ENCODE results near the gene UPF3A. TPM values are rescaled to one million over a fixed set of nuclear protein-coding genes. Genes with fewer than 3 reads are reported as not detected.

UPF3A gene
- polyA plus RNA-seq, 4 donors, result 90.6 to 162 (median 109) TPM

DNA sequence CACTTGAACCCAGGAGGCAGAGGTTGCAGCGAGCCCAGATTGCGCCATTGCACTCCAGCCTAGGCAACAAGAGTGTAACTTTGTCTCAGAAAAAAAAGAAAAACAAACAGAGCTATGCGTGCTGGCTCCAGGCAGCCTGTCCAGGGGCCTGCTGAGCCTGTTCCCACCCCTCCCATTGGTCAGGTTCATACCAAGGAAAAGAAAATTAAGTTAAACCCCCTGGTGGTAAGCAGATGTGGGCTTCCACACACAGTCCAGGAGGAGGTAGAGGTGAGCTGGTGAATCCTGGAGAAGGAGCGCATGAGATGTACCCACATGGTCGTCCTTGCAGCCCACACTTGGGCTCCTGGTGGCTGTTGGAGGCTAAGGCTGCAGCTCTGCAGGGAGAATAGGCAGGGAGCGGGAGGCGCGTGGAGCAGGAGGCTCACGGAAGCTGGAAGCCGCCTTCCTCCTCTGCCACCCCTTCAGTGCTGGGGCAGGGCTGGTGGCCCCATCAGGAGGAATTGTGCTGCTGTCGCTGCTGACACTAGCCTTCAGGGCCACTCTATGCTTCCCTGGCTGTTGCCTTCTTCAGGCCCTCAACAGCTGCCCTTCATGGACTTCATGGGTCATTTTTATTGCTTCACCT, 22.4 kb downstream of the UPF3A start:
- DNase-seq (ENCODE audit: low read depth in 4 of 4, low spot score in 3 of 4), result no peak

DNA sequence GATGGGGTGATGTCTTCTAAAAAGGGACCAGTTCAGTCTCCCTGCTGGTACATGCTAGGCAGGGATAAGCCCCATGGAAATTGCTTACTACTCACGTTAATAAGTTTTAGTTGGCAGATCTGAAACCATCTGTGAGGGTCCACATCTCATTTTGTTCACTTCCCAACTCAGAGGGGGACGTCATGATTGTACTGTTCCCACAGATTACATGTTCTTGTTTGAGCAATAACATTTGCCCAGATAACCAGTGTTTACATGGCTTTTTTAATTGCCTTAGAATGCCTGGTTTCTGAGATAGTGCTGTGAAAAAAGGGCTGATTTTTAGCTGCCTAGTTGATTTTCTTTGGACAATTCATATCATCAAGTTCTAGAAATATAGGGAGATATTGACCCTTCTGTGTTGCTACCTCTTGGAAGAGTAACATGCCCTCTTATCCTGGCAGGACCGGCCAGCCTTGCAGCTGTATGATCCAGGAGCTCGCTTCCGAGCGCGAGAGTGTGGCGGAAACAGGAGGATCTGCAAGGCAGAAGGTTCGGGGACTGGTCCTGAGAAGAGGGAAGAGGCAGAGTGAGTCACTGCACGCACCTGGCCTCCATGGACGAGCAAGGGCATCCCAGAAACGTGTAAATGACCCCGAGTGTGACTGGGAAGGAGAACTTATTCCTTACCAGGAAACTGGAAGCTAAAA, 23.1 kb downstream of the UPF3A start:
- no peak for DNase-seq (ENCODE audit: low read depth in 4 of 4, low spot score in 3 of 4)

DNA sequence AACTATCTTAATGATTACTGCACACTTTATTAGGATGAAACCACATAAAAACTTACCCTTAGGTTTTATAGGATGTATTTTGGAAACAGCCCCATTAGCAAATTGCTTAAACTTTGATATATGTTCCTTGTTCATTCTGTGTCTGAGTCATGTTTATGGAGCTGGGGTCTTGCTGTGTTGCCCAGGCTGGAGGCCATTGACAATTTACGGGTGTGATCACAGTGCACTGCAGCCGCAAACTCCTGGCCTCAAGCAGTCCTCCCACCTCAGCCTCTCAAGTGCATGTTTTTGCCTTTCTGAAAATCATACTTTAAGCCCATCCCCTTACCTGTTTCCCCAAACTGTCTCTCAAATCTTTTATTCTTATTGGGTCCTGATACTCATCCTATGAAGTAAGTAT, 27.7 kb downstream of the UPF3A start:
- no peak for DNase-seq (ENCODE audit: low read depth in 4 of 4, low spot score in 3 of 4)

DNA sequence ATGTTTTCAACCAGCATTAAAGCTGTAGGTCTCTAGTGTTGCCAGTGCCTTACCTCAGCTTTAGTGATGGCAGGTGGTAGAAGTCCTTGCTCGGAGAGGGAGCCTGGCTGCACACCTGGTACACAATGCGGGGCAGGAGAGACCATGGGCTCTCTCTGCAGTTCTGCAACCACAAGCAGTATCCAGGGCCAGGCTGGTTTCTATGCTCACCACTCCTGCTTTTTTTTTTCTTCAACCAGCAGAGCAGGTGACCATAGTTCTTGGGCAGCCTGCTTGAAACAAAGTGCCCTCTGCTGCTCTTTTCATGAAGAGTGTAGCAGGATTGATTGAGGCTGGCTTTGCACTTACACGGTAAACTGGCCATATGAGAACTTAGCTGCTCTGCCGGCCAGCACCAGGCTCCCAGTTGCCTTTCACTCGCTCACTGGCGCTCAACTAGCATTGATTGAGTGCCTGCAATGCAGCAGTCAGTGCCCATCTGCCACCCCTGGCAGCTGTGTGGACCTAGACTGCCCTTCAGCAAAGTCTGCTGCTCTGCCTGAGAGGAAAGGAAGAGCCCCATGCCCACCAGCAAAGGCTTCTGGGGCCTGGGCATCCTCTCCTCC, 28.5 kb downstream of the UPF3A start:
- no peak for DNase-seq (ENCODE audit: low read depth in 4 of 4, low spot score in 3 of 4)

DNA sequence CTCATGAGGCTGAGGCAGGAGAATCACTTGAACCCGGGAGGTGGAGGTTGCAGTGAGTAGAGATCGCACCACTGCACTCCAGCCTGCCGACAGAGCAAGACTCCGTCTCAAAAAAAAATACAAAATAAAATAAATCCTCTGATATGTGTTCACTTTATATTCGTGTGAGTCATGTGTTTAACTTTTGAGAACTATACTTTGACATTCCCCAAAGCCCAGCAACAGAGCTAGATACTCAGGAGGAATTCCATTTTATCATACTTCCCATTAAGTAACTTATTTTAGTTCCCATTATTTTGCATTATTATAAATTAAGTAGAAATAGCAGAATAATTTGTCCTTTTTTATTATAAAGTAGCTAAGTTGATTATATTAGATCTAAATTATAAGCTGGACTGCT, 29.6 kb downstream of the UPF3A start:
- DNase-seq (ENCODE audit: low read depth in 4 of 4, low spot score in 3 of 4), result no peak

DNA sequence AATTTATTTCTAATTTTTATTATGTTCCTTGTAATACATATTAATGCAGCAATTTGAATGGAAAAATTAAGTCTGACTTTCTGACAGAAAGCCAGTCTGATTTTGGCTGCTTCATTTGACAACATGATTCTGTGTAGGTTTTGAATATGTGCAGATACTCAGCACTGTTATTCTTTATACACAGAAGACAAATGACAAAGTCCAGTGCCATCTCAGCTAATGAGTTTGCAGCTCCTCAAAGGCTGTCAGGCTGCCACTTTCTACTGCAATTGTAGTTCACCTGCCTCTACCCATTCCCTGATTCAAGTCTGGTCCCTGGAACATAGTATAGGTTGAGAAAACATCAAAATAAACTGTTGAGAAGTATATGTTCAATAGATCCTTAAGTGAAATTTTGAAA, 30.0 kb downstream of the UPF3A start:
- DNase-seq (ENCODE audit: low read depth in 4 of 4, low spot score in 3 of 4), result no peak

DNA sequence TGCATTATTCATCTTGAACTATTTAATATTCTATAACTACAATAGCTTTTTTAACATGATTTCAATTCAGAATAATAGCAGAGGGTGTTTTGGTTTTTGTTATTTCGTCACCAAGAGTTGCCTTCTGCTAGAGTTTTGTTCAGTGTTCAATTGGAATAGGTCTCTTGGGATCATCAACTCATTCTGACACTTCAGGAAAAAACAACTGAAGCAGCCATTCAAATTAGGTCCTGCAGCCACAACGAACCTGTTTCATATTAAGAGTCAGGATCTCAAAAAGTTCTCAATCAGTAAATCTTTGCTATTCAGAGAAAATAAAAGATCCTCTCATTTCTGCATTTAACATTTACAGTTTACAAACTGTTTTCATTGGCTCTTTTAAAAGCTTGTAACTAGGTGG, 30.5 kb downstream of the UPF3A start:
- no peak for DNase-seq (ENCODE audit: low read depth in 4 of 4, low spot score in 3 of 4)

DNA sequence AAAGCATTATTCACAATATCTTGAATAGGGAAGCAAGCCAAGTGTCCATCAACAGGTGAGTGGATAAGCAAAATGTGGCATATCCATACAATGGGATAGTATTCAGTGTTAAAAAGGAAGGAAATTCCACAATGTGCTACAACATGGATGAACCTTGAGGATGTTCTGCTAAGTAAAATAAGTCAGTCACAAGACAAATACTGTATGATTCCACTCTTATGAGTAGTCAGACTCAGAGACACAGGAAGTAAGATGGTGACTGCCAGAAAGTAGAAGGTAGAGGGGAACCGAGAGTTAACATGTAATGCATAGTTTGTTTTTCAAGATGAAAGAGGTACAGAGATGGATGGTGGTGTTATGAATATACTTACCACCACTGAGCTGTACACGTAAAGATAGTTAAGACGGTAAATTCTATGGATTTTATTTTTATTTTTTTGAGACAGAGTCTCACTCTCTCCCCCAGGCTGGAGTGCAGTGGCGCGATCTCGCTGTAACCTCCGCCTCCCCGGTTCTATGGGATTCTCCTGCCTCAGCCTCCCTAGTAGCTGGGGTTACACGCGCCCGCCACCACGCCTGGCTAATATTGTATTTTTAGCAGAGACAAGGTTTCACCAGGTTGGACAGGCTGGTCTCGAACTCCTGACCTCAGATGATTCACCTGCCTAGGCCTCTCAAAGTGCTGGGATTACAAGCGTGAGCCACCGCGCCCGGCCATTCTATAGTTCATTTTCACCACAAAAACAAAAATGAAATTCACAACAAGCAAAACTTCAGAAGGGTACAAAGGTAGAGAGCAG, 31.9 kb downstream of the UPF3A start:
- DNase-seq (ENCODE audit: low read depth in 4 of 4, low spot score in 3 of 4), result no peak

DNA sequence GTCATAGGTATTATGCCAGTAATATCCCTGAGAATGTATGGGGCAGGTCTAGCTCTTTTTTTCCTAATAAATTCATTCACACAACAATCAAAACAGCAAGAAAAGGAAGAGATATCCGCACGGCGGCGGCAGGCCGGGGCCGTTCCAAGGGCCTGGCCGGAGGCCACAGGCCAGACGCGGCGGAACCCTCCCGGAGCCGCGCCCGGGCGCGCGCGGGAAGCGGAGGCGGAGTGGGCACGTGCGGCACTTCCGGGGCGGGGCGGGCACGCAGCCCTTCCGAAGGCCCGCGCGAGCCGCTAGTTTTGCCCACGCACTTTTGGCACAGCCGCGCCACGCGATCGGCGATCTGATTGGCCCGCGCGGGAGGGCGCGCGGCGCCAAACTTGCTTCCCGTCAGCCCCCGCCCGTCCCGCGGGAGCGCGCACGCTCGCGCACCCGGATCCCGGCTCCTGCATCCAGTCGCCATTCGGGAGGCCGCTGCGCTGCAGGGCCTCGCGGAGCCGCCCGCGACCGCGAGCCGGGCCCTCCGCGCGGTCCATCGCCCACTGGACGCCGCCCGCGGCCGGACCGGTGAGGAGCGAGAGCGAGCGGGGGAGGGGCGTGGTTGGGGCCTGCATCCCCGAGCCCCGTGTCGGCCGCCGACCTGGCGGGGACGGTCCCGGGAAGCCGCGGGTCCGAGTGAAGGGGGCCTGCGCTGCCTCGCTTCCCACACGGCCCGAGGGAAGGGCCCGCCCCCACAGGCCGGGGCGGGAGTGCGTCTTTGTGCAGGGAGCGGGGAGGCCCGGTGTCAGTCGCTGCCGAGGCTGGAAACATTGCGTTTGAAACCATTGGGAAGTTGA, 32.9 kb downstream of the UPF3A start, which contains the start of gene CHAMP1:
Gene CHAMP1, plus strand, starts transcription at position 430 of the 839 bp plus-strand sequence. CDS start 9,340 bp downstream, outside the sequence.
- peak; percentile 81 to 90 (median 89) for DNase-seq (ENCODE audit: low read depth in 4 of 4, low spot score in 3 of 4)

DNA sequence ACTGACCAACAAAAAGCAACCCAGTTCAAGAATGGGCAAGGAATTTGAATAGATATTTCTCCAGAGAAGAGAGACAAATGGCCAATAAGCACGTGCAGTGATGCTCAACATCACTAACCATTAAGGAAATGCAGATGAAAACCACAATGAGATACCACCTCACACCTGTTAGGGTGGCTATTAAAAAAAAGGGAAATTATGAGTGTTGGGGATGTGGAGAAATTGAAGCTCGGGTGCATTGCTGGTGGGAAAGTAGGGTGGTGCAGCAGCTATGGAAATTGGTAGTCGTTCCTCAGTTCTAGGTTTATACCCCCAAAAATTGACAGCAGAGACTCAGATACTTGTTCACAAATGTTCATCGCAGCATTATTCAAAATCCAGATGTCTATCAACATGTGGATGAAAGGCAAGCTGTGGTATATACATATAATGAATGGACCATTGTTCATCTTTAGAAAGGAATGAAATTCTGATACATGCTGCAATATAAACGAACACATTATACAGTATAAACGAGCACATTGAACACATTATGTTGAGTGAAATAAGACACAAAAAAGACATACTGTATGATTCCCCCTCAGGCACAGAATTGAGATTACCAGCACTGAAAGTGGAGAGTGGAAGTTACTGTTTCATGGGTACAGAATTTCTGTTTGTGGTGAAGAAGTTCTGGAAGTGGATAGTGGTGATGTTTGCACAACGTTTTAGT, 33.8 kb downstream of the UPF3A start:
- no peak for DNase-seq (ENCODE audit: low read depth in 4 of 4, low spot score in 3 of 4)

DNA sequence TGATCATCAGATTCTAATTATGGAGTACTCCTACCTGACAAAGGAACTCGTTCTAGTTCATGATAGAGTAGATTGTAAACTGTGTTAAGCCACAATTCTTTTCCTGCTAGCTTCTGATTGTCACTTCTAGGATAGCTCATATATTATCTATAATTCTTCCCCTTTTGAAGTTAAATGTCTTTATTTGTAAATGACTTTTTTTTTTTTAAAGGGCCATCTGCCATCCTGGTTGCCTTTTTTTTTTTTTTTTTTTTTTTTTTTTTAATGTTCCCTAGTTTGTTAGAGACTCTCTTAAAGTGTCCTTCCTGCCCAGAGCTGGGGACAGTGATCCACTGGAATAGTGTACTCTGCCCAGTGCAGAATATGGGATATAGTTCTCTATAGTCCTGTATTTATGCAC, 37.2 kb downstream of the UPF3A start:
- DNase-seq (ENCODE audit: low read depth in 4 of 4, low spot score in 3 of 4), result no peak

DNA sequence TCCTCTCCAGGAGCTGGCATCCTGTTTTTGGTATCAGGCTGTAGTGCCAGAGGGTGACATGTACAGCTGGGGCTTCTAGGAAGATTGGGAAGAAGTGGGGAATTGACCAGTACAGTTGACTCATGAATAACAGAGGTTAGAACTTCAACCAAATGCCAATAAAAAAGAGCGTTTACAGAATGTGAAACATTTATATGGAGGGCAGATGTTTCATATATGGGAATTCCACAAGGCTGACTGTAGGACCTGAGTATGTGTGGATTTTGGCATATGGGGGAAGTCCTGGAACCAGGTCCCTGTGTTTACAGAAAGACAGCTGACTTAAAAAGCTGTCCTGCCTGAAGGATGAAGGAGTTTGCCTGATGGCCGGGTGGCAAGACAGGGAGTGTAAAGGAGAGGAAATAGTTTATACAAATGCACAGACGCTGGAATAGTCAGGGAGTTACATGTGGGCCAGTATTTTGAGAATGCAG, 38.1 kb downstream of the UPF3A start:
- DNase-seq (ENCODE audit: low read depth in 4 of 4, low spot score in 3 of 4), result no peak

DNA sequence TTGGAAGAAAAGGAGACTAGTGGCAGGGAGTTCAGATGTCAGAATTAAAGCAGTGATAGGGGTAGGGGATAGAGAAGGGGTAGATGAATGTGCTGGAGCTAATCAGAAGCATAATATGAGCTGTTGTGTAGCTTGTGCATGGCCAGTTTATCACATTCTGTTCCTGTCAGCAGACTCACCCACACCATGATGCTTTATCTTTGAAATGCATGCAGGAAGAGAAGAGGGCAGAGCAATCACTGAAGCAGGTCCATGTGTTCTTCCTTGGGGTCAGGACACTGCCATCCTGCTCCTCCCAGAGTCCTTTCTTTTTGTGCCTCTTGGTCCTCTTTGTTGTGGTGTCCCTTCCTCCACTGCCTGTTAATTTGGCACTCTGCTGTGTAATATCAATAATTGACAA, 38.7 kb downstream of the UPF3A start:
- no peak for DNase-seq (ENCODE audit: low read depth in 4 of 4, low spot score in 3 of 4)

DNA sequence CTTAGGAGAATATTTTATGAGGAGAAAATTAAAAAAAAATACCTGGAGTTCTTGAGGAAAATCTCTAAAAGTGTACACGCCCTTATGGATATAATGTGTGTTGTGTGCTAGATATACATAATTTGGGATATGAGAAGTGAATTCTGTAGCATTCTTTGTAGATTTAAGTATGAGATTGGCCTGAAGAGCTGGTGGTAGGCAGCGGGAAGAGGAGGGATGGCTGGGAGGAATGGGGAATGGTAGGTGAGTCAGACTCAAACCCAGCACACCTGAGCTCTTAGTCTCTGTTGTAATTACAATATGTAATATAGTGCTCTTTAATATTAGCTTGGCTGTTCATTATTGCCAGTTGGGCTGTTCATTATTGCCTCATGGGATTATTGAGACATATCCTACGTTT, 39.9 kb downstream of the UPF3A start:
- DNase-seq (ENCODE audit: low read depth in 4 of 4, low spot score in 3 of 4), result no peak

DNA sequence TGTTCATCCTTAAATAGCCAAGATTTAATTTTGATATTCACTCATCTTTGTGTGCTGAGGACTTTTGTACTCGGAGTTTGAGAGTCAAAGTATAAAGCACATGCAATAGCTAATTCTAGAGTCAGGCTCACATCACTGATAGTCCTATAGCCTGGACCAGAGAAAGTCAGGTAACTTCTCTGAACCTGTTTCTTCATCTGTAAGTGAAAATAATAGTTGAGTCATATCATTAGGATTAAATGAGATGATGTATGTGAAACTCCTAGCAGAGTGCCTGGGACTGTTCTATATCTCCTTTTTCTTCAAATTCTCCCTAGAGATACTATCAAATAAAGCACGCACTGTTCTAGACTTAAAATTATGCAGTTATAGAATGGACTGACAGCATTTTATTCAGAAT, 41.9 kb downstream of the UPF3A start:
- no peak for DNase-seq (ENCODE audit: low read depth in 4 of 4, low spot score in 3 of 4)

DNA sequence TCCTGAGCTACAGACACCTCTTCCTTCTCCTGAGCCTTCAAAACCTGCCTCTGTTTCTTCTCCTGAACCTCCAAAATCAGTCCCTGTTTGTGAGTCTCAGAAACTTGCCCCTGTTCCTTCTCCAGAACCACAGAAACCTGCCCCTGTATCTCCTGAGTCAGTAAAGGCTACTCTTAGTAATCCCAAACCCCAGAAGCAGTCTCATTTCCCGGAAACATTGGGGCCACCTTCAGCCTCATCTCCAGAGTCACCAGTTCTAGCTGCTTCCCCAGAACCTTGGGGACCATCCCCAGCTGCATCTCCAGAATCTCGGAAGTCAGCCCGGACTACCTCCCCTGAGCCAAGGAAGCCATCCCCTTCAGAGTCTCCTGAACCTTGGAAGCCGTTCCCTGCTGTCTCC, 42.9 kb downstream of the UPF3A start:
- no peak for DNase-seq (ENCODE audit: low read depth in 4 of 4, low spot score in 3 of 4)

DNA sequence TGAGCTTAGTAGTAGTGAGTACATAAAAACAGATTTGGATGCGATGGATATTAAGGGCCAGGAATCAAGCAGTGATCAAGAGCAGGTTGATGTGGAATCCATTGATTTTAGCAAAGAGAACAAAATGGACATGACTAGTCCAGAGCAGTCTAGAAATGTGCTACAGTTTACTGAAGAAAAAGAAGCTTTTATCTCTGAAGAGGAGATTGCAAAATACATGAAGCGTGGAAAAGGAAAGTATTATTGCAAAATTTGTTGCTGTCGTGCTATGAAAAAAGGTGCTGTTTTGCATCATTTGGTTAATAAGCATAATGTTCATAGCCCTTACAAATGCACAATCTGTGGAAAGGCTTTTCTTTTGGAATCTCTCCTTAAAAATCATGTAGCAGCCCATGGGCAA, 44.3 kb downstream of the UPF3A start:
- no peak for DNase-seq (ENCODE audit: low read depth in 4 of 4, low spot score in 3 of 4)

DNA sequence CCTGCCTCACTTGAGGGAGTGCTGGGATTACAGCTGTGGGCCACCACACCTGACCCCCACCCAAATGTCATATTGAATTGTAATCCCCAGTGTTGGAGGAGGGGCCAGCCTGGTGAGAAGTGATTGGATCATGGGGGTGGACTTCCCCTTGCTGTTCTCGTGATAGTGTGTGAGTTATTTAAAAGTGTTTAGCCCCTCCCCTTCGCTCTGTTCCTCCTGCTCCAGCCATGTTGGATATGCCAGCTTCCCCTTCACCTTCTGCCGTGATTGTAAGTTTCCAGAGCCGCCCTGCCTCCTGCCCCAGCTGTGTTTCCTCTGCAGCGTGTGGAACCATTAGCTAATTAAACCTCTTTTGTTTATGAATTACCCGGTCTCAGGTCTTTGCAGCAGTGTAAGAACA, 46.6 kb downstream of the UPF3A start:
- DNase-seq (ENCODE audit: low read depth in 4 of 4, low spot score in 3 of 4), result no peak

DNA sequence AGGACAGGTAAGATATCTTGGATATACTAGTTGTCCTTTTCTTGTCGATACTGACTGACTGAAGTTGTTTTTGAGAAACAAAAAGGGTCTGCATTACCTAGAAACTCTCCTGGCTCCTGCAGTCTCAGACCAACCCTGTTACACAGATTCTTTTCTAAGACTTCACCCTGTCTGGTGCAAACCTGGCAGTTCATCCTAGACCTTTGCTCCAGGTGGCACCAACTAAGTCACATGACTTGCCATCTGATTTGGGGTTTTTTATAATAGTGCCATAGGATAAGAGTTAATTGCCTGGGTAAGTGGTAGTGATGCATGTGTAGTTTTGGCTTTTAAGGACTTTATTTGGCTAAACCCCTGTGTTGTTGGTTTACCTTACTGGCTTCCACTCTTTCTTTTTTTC, 47.2 kb downstream of the UPF3A start:
- no peak for DNase-seq (ENCODE audit: low read depth in 4 of 4, low spot score in 3 of 4)

DNA sequence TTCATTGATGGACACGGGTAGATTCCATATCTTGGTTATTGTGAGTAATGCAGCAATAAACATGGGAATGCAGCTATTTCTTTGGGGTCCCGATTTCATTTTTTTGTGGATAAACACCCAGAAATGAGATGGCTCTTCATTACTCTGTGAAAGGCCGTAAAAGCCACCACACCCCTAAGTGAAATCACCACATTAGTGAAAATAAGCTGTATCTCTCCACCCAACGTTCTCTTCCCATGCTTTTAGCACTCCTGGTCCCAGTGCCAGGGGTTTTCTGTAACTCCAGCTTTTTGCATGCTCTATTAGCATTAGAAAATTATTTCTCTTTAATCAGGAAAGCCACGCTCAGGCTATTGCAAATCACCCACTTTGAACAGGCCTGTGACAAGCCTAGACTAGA, 48.7 kb downstream of the UPF3A start:
- no peak for DNase-seq (ENCODE audit: low read depth in 4 of 4, low spot score in 3 of 4)

Measured in left renal pelvis (tissue), 4 donors.